HG03520 (cell line): Measurements from ENCODE around the gene RCC1.
A peak's percentile ranks its signal among the peaks of the same experiment; 100 is the strongest.
"Not testable (repeated sequence)": the region's sequence is repeated elsewhere in the genome, so short reads cannot be mapped to it uniquely, and the experiment has no call there.

ENCODE experiments used
- ATAC-seq: cut with Tn5 transposase; IDR thresholded peaks from one replicate; pipeline ENCODE4 v1.9.1; 2021; ENCODE audit warnings: mild to moderate bottlenecking, moderate library complexity; ENCODE audit not compliant: unreplicated experiment

RCC1 gene

GRCh38 chr1:28540651-28541050 lies 34.8 kb downstream of the RCC1 start:
- ATAC-seq: no peak

GRCh38 chr1:28541414-28542015 lies 35.7 kb downstream of the RCC1 start:
- not testable (repeated sequence) for ATAC-seq

- ATAC-seq: no peak
Observed at GRCh38 chr1:28545246-28545628, 39.4 kb downstream of the RCC1 start.

- ATAC-seq: no peak
Observed at GRCh38 chr1:28548318-28548717, 42.5 kb downstream of the RCC1 start.

- no peak for ATAC-seq
Observed at GRCh38 chr1:28551381-28551780, 45.5 kb downstream of the RCC1 start.

GRCh38 chr1:28552758-28553663 lies 47.2 kb downstream of the RCC1 start, which contains the start of gene TRNAU1AP:
Gene TRNAU1AP (plus strand): TSS chr1:28553085. CDS start chr1:28553111, 26 bp downstream.
- ATAC-seq: peak; percentile 89

GRCh38 chr1:28560886-28561285 lies 55.0 kb downstream of the RCC1 start:
- ATAC-seq: no peak

- ATAC-seq: no peak
Observed at GRCh38 chr1:28564310-28564709, 58.5 kb downstream of the RCC1 start.

- ATAC-seq: no peak
Observed at GRCh38 chr1:28565040-28565439, 59.2 kb downstream of the RCC1 start.

- ATAC-seq: no peak
Observed at GRCh38 chr1:28565726-28566125, 59.9 kb downstream of the RCC1 start.

GRCh38 chr1:28566931-28567330 lies 61.1 kb downstream of the RCC1 start:
- no peak for ATAC-seq

GRCh38 chr1:28571911-28572310 lies 66.1 kb downstream of the RCC1 start:
- ATAC-seq: no peak

GRCh38 chr1:28572891-28573290 lies 67.0 kb downstream of the RCC1 start:
- ATAC-seq: not testable (repeated sequence)

- no peak for ATAC-seq
Observed at GRCh38 chr1:28573564-28573963, 67.7 kb downstream of the RCC1 start.

GRCh38 chr1:28577052-28577678 lies 71.3 kb downstream of the RCC1 start:
- no peak for ATAC-seq

- ATAC-seq: no peak
Observed at GRCh38 chr1:28577738-28578536, 72.1 kb downstream of the RCC1 start.

- ATAC-seq: no peak
Observed at GRCh38 chr1:28578696-28579218, 72.9 kb downstream of the RCC1 start.

GRCh38 chr1:28579401-28579800 lies 73.6 kb downstream of the RCC1 start:
- no peak for ATAC-seq

GRCh38 chr1:28580722-28581530 lies 75.1 kb downstream of the RCC1 start:
- peak; percentile 14 for ATAC-seq
